Measurements from ENCODE around the gene PRDM4. TPM values are rescaled to one million over a fixed set of nuclear protein-coding genes. Genes with fewer than 3 reads are reported as not detected.

PRDM4 gene
- total and polyA plus RNA-seq, 2 donors (not counting 3 experiments of a cell fraction or from before 2014, with no cell fraction given) = 25.6 to 36.8 TPM

- Histone ChIP-seq H3K9me3 (replicated peaks; ENCODE audit: control insufficient read depth, insufficient read depth, low read length) (no peaks in the 10 kb centered on the region), H4K20me1 (replicated peaks; ENCODE audit: control insufficient read depth, extremely low read depth, insufficient read depth, low read length) (no peaks in the 10 kb centered on the region), H3K79me2 (ENCODE audit: control insufficient read depth, insufficient read depth, low read length) (peaks cover 26% of the 10 kb centered on the region), H3K27ac (ENCODE audit: insufficient read depth, low read depth, low read length) (peak within 1 kb of the TSS; percentile 51), H3K27me3 (ENCODE audit: control insufficient read depth in 2 of 2, insufficient read depth in 2 of 2, low read length in 2 of 2) (no peaks in the 10 kb centered on the region), H3K4me3 (replicated peaks in 1 of 3; ENCODE audit: insufficient read depth in 1 of 3, low read depth in 1 of 3, low read length in 3 of 3) (peak within 1 kb of the TSS; percentile 28 to 80 (median 67)), H3K36me3 (ENCODE audit: control insufficient read depth in 2 of 2, extremely low read depth in 1 of 2, insufficient read depth in 2 of 2, low read length in 2 of 2) (peaks cover 3 to 4% of the 10 kb centered on the region in 2 experiments), H3K9ac (replicated peaks; ENCODE audit: extremely low read depth, insufficient read depth, low read length) (peak within 1 kb of the TSS; percentile 70), H3K9me1 (replicated peaks; ENCODE audit: control insufficient read depth, extremely low read depth, insufficient read depth, low read length) (no peaks in the 10 kb centered on the region), H3K4me1 (ENCODE audit: control insufficient read depth, extremely low read depth, insufficient read depth, low read length) (peaks cover 7% of the 10 kb centered on the region), H3K4me2 (ENCODE audit: insufficient read depth, low read length) (peak within 1 kb of the TSS; percentile 79), H2AFZ (ENCODE audit: low read depth, low read length) (peak within 1 kb of the TSS; percentile 32)
- BruUV-seq (replicated peaks) = TSS peak; percentile 93
- peak; percentile 97 for FAIRE-seq
- TF ChIP-seq CTCF (IDR thresholded peaks at IDR 0.05; ENCODE audit: extremely low read depth in 1 of 2, insufficient read depth in 1 of 2, low read depth in 1 of 2, low read length in 2 of 2) (no peak), POLR2A (IDR thresholded peaks at IDR 0.05; ENCODE audit: low read depth, low read length) (peak; percentile 74), JUN (IDR thresholded peaks at IDR 0.05; ENCODE audit: borderline replicate concordance, insufficient read depth, insufficient read length, low read depth) (no peak), EZH2 (IDR thresholded peaks at IDR 0.05; ENCODE audit: borderline replicate concordance, low read depth, low read length, severe bottlenecking) (no peak), MYC (IDR thresholded peaks at IDR 0.05; ENCODE audit: low read depth, low read length) (peak; percentile 58), MAX (IDR thresholded peaks at IDR 0.05; ENCODE audit: insufficient read depth, insufficient read length) (peak; percentile 96), GATA2 (IDR thresholded peaks at IDR 0.05; ENCODE audit: insufficient read depth, insufficient read length, low read depth, low read length) (no peak), POLR2AphosphoS5 (IDR thresholded peaks at IDR 0.05; ENCODE audit: insufficient read depth, low read depth, low read length) (peak; percentile 85)
- CTCF ChIA-PET = interaction anchor here (1.0 to 2.4 kb wide), 3 partner anchors 10 to 200 kb away, joined by 5 to 11 read pairs (median 6); no protein-coding TSS in a partner anchor
- POLR2A ChIA-PET = no interaction called here
- dilution Hi-C loops (cut with MboI; ENCODE audit: extremely low pct_ligation_motif_present, low sequenced_read_pairs) (no loop called here), intact Hi-C loops (cut with micrococcal nuclease) (loop anchor here (1.0 to 2.0 kb wide), 3 partner anchors 63 to 830 kb away; partner anchors contain the start of genes FICD and PRDM4)
- DNase-seq (ENCODE audit: low read depth, low spot score) = peak; percentile 97
Measured at GRCh38 chr12:107685360-107686248, 75.3 kb downstream of the PRDM4 start, which contains the start of gene PWP1. PWP1 (plus strand) TSS chr12:107685799; CDS start chr12:107685900, 101 bp downstream.
